Measurements from ENCODE around the gene GLIS1. TPM values are rescaled to one million over a fixed set of nuclear protein-coding genes. Genes with fewer than 3 reads are reported as not detected.
A peak's percentile ranks its signal among the peaks of the same experiment; 100 is the strongest.

GLIS1 gene
- polyA plus RNA-seq, 5 donors = 0.06 to 0.10 (median 0.06) TPM; not detected in 2

- no peak for DNase-seq
Observed at GRCh38 chr1:53638360-53639035, 100.5 kb downstream of the GLIS1 start.

- DNase-seq = no peak
Observed at GRCh38 chr1:53637511-53638359, 101.2 kb downstream of the GLIS1 start.

GRCh38 chr1:53636621-53637171 lies 102.3 kb downstream of the GLIS1 start:
- no peak for DNase-seq

GRCh38 chr1:53634571-53634979 lies 104.4 kb downstream of the GLIS1 start:
- no peak for DNase-seq

- no peak for DNase-seq
Observed at GRCh38 chr1:53633073-53633704, 105.8 kb downstream of the GLIS1 start.

GRCh38 chr1:53631622-53632310 lies 107.2 kb downstream of the GLIS1 start:
- no peak for DNase-seq

- DNase-seq = no peak
Observed at GRCh38 chr1:53629101-53629691, 109.8 kb downstream of the GLIS1 start.

GRCh38 chr1:53628286-53628955 lies 110.5 kb downstream of the GLIS1 start:
- DNase-seq = no peak

GRCh38 chr1:53627666-53628065 lies 111.3 kb downstream of the GLIS1 start:
- no peak for DNase-seq

- DNase-seq = no peak
Observed at GRCh38 chr1:53627031-53627430, 111.9 kb downstream of the GLIS1 start.

GRCh38 chr1:53626616-53627015 lies 112.3 kb downstream of the GLIS1 start:
- DNase-seq = no peak

- DNase-seq = no peak
Observed at GRCh38 chr1:53625766-53626520, 113.0 kb downstream of the GLIS1 start.

GRCh38 chr1:53625049-53625448 lies 113.9 kb downstream of the GLIS1 start:
- no peak for DNase-seq

GRCh38 chr1:53622531-53622930 lies 116.4 kb downstream of the GLIS1 start:
- DNase-seq = no peak

- DNase-seq = peak in 1 of 2 donors; percentile 6
Observed at GRCh38 chr1:53621144-53621543, 117.8 kb downstream of the GLIS1 start.

- DNase-seq = no peak
Observed at GRCh38 chr1:53620061-53620855, 118.7 kb downstream of the GLIS1 start.

GRCh38 chr1:53619367-53620060 lies 119.5 kb downstream of the GLIS1 start:
- no peak for DNase-seq
